Mesendoderm (in vitro differentiated cells): ENCODE measurements around the gene HTR3D. TPM values are rescaled to one million over a fixed set of nuclear protein-coding genes. Genes with fewer than 3 reads are reported as not detected.

Experiments
- DNase-seq: peaks from one replicate; pipeline ENCODE4 v3.0.0; 2013
- H2AK5ac ChIP-seq: 2 replicates; pipeline ENCODE4 v1.6.1; 2013; ENCODE audit warnings: low read length, inconsistent platforms
- H2BK120ac ChIP-seq: 2 replicates; pipeline ENCODE4 v1.6.1; 2013; ENCODE audit warnings: low read depth, mild to moderate bottlenecking, low read length, moderate library complexity, mixed read lengths
- H2BK15ac ChIP-seq: replicated peaks from 2 replicates; pipeline ENCODE4 v1.6.1; 2013; ENCODE audit warnings: low read depth, mild to moderate bottlenecking, moderate library complexity
- H2BK5ac ChIP-seq: 2 replicates; pipeline ENCODE4 v1.6.1; 2013; ENCODE audit warnings: low read length, inconsistent platforms
- H3K18ac ChIP-seq: 2 replicates; pipeline ENCODE4 v1.6.1; 2013; ENCODE audit warnings: mild to moderate bottlenecking, low read length, mixed read lengths
- H3K23ac ChIP-seq: one replicate; pipeline ENCODE4 v1.6.1; 2013; ENCODE audit warnings: low read length
- H3K27ac ChIP-seq: 2 replicates; pipeline ENCODE4 v1.5.1; 2013; ENCODE audit warnings: low read depth, mild to moderate bottlenecking, inconsistent platforms, low read length, moderate library complexity
- H3K27me3 ChIP-seq: 2 replicates; pipeline ENCODE4 v1.6.1; 2013; ENCODE audit warnings: low read length, control low read depth, mild to moderate bottlenecking, inconsistent platforms; ENCODE audit not compliant: insufficient read depth, poor library complexity
- H3K36me3 ChIP-seq: 2 replicates; pipeline ENCODE4 v1.6.1; 2013; ENCODE audit warnings: low read length, inconsistent platforms; ENCODE audit not compliant: control insufficient read depth, insufficient read depth
- H3K4ac ChIP-seq: one replicate; pipeline ENCODE4 v1.6.1; 2013; ENCODE audit warnings: low read depth, mild to moderate bottlenecking, low read length, moderate library complexity
- H3K4me1 ChIP-seq: 2 replicates; pipeline ENCODE4 v1.6.1; 2013; ENCODE audit warnings: low read depth, low read length, inconsistent platforms; ENCODE audit not compliant: control insufficient read depth
- H3K4me2 ChIP-seq: 2 replicates; pipeline ENCODE4 v1.6.1; 2013; ENCODE audit warnings: low read length
- H3K4me3 ChIP-seq: 2 replicates; pipeline ENCODE4 v1.5.1; 2013; ENCODE audit warnings: mild to moderate bottlenecking, low read length
- H3K56ac ChIP-seq: one replicate; pipeline ENCODE4 v1.6.1; 2013; ENCODE audit warnings: low read length
- H3K79me1 ChIP-seq: 2 replicates; pipeline ENCODE4 v1.6.1; 2013; ENCODE audit warnings: low read length, inconsistent platforms
- H3K79me2 ChIP-seq: 2 replicates; pipeline ENCODE4 v1.6.1; 2013; ENCODE audit warnings: mild to moderate bottlenecking, low read length; ENCODE audit not compliant: control insufficient read depth, insufficient read depth
- H3K9ac ChIP-seq: 2 replicates; pipeline ENCODE4 v1.6.1; 2013; ENCODE audit warnings: low read length, inconsistent platforms
- H4K5ac ChIP-seq: one replicate; pipeline ENCODE4 v1.6.1; 2013; ENCODE audit warnings: low read length
- H4K8ac ChIP-seq: one replicate; pipeline ENCODE4 v1.6.1; 2013; ENCODE audit warnings: low read depth, mild to moderate bottlenecking, control low read depth, low read length, moderate library complexity
- WGBS: extraction: QIAGEN DNeasy Blood & Tissue Kit; methylation state at CpG from one replicate; pipeline ENCODE4 v1.1.7; 2013; ENCODE audit warnings: low lambda C conversion rate, missing lambda C conversion rate; ENCODE audit not compliant: insufficient coverage; ENCODE audit errors: extremely low coverage; 5-methylcytosine and 5-hydroxymethylcytosine counted together
- polyA plus RNA-seq, 2 experiments: library from polyadenylated mRNA; stranded (reverse); fragments of 200-250 nt; gene quantifications; one replicate each; pipeline ENCODE4 v1.2.3, GENCODE V29; 2013

HTR3D gene, protein sequence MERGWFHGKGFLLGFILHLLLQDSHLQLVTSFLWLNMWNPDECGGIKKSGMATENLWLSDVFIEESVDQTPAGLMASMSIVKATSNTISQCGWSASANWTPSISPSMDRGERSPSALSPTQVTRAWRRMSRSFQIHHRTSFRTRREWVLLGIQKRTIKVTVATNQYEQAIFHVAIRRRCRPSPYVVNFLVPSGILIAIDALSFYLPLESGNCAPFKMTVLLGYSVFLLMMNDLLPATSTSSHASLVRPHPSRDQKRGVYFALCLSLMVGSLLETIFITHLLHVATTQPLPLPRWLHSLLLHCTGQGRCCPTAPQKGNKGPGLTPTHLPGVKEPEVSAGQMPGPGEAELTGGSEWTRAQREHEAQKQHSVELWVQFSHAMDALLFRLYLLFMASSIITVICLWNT
- not detected for polyA plus RNA-seq (2013, experiment 1 of 2)
- not detected for polyA plus RNA-seq (2013, experiment 2 of 2)

DNA sequence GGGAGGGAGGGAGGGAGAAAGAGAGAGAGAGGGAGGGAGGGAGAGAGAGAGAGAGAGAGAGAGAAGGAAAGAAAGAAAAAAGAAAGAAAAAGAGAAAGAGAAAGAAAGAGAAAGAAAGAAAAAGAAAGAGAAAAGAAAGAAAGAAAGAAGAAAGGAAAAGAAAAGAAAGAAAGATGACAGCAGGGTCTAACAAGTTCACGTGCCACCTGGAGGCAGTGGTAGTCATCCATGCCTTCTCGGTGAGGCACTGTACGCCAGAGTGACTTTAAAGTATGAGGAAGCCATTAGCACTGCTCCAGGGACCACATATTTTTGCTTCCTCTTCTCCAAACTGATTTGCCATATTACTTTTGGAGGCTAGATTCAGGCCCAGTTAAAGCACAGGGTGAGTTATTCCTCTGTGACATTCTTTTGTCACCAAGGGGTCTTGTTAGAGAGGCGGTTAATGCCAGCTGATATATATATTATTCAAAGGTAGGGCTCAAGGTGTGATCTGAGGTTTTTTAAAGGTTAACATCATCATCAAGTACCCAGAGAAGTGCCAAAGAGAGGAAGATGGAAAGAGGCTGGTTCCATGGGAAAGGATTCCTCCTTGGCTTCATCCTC, at the start of gene HTR3D:
TSS of gene HTR3D (plus strand) at position 556 of the 606 bp plus-strand sequence. CDS start at position 556, 0 bp downstream.
- no CpG with 5 or more reads among the region's 4 CpGs for WGBS
- Histone ChIP-seq H2BK5ac (no peak within 1 kb of the TSS), H3K4me3 (no peak within 1 kb of the TSS), H3K18ac (no peak within 1 kb of the TSS), H3K23ac (no peak within 1 kb of the TSS), H3K27me3 (no peaks in the 10 kb centered on the region), H4K5ac (no peak within 1 kb of the TSS), H3K4me1 (no peaks in the 10 kb centered on the region), H3K79me1 (no peaks in the 10 kb centered on the region), H3K4me2 (no peak within 1 kb of the TSS), H4K8ac (no peak within 1 kb of the TSS), H2BK15ac (no peak within 1 kb of the TSS), H2AK5ac (no peak within 1 kb of the TSS), H3K79me2 (no peaks in the 10 kb centered on the region), H3K27ac (no peak within 1 kb of the TSS), H3K56ac (no peak within 1 kb of the TSS), H3K36me3 (no peaks in the 10 kb centered on the region), H3K4ac (no peak within 1 kb of the TSS), H3K9ac (no peak within 1 kb of the TSS), H2BK120ac (no peak within 1 kb of the TSS)
- no peak for DNase-seq

DNA sequence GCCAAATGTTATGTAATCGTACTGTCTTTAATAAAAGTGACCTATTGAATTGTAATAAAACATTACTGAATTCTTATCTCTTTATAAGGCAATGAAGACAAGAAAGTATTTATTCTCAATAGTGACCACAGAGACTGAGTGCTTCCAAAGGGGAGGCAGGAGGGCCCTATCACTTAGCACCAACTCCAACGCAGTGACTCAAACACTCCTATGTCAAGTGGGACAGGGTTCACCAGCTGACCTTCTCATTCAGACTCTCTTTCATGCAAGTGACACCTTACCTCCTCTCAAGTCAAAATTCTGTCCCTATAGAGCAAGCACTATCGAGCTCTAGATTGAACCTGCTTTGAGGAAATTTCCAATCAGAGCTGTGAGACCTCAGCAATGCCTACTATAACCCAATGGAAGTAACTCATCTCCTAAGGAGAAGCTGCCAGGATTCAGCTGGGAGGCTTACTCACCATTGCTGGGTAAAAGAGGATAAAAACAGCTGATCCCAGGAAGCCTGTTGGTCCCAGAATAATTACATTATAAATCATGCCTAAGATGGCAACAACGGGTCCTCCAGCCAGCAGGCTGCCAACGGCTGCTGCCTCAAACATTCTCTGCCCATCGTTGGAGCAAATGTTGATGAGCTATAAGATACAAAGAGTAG, 49.4 kb upstream of the HTR3D start:
- no peak for DNase-seq
- H3K79me2 ChIP-seq: no peaks in the 10 kb centered on the region
- no peak overlapping the region for H3K23ac ChIP-seq
- no peak overlapping the region for H3K4me2 ChIP-seq
- H2BK5ac ChIP-seq: no peak overlapping the region
- H2BK15ac ChIP-seq: no peak overlapping the region
- no CpG with 5 or more reads among the region's 6 CpGs for WGBS
- no peak overlapping the region for H3K56ac ChIP-seq
- no peak overlapping the region for H3K27ac ChIP-seq
- no peak overlapping the region for H2BK120ac ChIP-seq
- no peak overlapping the region for H3K4me3 ChIP-seq
- no peak overlapping the region for H3K4ac ChIP-seq
- no peak overlapping the region for H2AK5ac ChIP-seq
- peaks cover 3% of the 10 kb centered on the region for H3K36me3 ChIP-seq
- H3K9ac ChIP-seq: no peak overlapping the region
- no peak overlapping the region for H4K8ac ChIP-seq
- H3K79me1 ChIP-seq: no peaks in the 10 kb centered on the region
- H4K5ac ChIP-seq: no peak overlapping the region
- no peaks in the 10 kb centered on the region for H3K27me3 ChIP-seq
- H3K18ac ChIP-seq: no peak overlapping the region
- H3K4me1 ChIP-seq: no peaks in the 10 kb centered on the region

DNA sequence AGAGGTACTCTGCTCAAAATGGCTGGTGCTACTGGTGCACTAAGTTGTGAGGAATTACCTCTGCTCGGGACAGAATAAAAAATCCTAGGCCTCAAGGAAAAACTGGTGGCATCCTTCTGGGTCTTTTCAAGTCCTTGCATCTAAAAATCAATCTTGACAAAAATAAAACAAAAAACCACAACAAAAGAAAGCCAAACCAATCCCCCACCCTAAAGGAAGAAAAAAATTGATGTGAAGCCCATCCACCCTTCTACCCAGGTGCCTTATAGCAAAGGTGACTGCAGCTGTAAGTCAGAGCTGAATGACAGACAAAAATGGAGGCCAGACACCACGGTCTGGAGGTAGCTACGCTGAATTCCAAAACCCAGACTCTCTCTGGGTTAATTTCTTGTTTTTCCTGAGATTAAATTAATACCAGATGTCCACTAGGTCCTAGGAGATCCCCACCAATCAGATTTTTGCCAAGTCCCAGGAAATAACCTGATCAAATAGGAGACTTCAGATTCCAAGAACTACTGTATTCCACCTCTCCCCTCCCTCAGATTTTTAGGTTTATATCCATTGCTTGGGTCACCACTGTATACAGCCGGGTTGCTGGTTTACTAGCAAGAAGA, 47.3 kb upstream of the HTR3D start:
- no peak overlapping the region for H2BK5ac ChIP-seq
- H3K27me3 ChIP-seq: no peaks in the 10 kb centered on the region
- H3K79me1 ChIP-seq: no peaks in the 10 kb centered on the region
- H3K79me2 ChIP-seq: no peaks in the 10 kb centered on the region
- no peak overlapping the region for H3K56ac ChIP-seq
- no peak overlapping the region for H3K4me3 ChIP-seq
- H3K36me3 ChIP-seq: peaks cover 6% of the 10 kb centered on the region
- H3K4ac ChIP-seq: no peak overlapping the region
- H3K18ac ChIP-seq: no peak overlapping the region
- H2BK15ac ChIP-seq: no peak overlapping the region
- H3K4me1 ChIP-seq: no peaks in the 10 kb centered on the region
- no peak overlapping the region for H2AK5ac ChIP-seq
- no peak overlapping the region for H3K4me2 ChIP-seq
- DNase-seq: no peak
- no CpG with 5 or more reads among the region's 4 CpGs for WGBS
- no peak overlapping the region for H4K8ac ChIP-seq
- no peak overlapping the region for H4K5ac ChIP-seq
- H2BK120ac ChIP-seq: no peak overlapping the region
- no peak overlapping the region for H3K23ac ChIP-seq
- no peak overlapping the region for H3K9ac ChIP-seq
- H3K27ac ChIP-seq: no peak overlapping the region

DNA sequence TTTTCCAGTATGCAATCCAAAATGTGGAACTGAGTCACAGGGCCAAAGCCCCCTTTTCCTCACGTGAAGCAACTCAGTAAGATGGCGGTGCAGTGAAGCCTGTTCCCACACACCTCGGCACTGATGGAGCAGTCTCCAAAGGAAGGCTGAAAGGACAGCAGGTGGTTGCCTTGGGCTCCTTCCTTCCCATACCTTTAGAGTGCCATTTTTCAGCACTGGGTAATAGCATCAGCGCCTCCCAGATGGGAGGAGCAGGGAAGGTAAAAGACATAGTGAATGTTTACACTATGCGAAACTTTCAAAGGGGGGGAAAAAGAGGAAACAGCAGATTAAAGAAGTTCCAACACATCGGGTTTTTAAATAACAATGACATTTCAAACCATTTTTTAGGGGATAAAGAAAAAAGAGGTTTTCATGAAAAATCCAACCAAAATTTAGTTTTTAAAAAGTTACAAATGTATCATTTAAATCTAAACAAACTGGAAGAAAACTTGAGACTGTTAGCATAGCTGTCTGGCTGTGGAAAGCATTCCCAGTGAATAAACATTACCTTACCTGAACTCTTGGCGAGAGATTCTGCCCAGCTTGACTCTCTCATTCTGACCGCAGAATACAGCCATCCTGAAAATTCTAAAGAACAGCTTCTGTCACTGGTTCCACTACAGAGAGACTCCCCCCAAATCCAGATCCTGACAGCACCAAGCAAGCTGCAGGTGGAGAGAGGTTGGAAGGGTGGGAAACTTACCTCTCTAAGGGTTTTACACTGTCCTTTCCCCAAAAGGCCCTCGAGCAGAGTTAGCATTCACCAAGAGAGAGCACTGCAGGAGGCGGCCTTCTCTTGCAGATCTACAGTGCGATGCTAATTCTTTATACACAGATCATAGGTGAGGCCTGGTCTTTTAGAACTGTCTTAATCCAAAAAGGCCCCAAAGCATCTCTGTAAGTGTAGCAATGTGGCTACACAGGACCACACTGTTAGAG, 46.5 kb upstream of the HTR3D start:
- H3K23ac ChIP-seq: no peak overlapping the region
- H3K36me3 ChIP-seq: peaks cover 6% of the 10 kb centered on the region
- no peak overlapping the region for H3K4ac ChIP-seq

DNA sequence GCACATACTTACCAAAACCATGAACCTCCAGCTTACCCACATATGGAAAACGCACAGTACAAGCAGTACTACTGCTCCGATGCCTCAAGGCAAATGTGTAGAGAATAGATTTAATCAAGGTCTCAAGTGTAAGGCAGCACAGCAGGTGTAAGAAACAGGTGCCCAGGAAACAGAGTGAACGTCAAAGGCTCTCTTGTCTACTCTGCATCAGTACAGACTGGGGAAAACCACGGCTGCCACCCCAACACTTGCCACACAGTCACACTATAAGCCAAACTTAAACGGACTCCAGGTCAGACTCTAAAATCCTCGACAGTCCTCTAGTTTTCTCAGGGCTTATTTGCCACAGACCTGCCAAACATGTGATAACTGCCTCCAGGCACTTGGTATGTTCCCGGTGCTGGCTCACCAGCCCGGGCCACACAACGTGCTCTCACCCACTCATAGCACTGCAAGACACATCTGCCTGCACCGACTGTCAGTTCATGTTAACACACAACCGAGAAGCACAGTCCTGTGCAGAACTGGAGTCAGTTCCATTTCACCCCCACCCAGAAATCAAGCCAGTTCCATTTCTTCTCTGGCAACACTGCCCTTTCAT, 44.4 kb upstream of the HTR3D start:
- Histone ChIP-seq H4K8ac (no peak overlapping the region), H3K23ac (no peak overlapping the region), H3K79me2 (no peaks in the 10 kb centered on the region), H2BK15ac (no peak overlapping the region), H3K4me2 (no peak overlapping the region), H3K4me1 (no peaks in the 10 kb centered on the region), H4K5ac (no peak overlapping the region), H3K56ac (no peak overlapping the region), H3K4me3 (no peak overlapping the region), H2BK5ac (no peak overlapping the region), H3K9ac (no peak overlapping the region), H3K27me3 (no peaks in the 10 kb centered on the region), H2AK5ac (no peak overlapping the region), H3K36me3 (peaks cover 6% of the 10 kb centered on the region), H3K18ac (no peak overlapping the region), H3K79me1 (no peaks in the 10 kb centered on the region), H3K27ac (no peak overlapping the region), H3K4ac (no peak overlapping the region), H2BK120ac (no peak overlapping the region)
- DNase-seq: no peak
- no CpG with 5 or more reads among the region's 11 CpGs for WGBS

More for the DNA sequence above, 46.5 kb upstream of the HTR3D start:
- DNase-seq: peak; percentile 18
- Histone ChIP-seq H3K18ac (no peak overlapping the region), H2BK15ac (no peak overlapping the region), H3K9ac (no peak overlapping the region), H2BK120ac (no peak overlapping the region), H3K56ac (no peak overlapping the region), H3K79me2 (no peaks in the 10 kb centered on the region), H3K4me2 (no peak overlapping the region), H3K79me1 (no peaks in the 10 kb centered on the region), H2BK5ac (no peak overlapping the region), H3K27ac (no peak overlapping the region), H2AK5ac (no peak overlapping the region), H3K4me3 (no peak overlapping the region), H3K4me1 (no peaks in the 10 kb centered on the region), H3K27me3 (no peaks in the 10 kb centered on the region), H4K8ac (no peak overlapping the region), H4K5ac (no peak overlapping the region)
- no CpG with 5 or more reads among the region's 11 CpGs for WGBS
